VCaP (cell line): ENCODE data around the gene USP40.

ENCODE experiments used
- H3K27ac ChIP-seq: fragments of 450-650 bp; 2 replicates; pipeline ENCODE4 v1.5.1; 2017
- TF ChIP-seq, protein P1 (sequence below): fragments of 450-650 bp; conservative IDR thresholded peaks from 2 replicates; pipeline ENCODE4 v1.5.1; 2017; ENCODE audit warnings: mild to moderate bottlenecking, moderate library complexity

Gene USP40

DNA sequence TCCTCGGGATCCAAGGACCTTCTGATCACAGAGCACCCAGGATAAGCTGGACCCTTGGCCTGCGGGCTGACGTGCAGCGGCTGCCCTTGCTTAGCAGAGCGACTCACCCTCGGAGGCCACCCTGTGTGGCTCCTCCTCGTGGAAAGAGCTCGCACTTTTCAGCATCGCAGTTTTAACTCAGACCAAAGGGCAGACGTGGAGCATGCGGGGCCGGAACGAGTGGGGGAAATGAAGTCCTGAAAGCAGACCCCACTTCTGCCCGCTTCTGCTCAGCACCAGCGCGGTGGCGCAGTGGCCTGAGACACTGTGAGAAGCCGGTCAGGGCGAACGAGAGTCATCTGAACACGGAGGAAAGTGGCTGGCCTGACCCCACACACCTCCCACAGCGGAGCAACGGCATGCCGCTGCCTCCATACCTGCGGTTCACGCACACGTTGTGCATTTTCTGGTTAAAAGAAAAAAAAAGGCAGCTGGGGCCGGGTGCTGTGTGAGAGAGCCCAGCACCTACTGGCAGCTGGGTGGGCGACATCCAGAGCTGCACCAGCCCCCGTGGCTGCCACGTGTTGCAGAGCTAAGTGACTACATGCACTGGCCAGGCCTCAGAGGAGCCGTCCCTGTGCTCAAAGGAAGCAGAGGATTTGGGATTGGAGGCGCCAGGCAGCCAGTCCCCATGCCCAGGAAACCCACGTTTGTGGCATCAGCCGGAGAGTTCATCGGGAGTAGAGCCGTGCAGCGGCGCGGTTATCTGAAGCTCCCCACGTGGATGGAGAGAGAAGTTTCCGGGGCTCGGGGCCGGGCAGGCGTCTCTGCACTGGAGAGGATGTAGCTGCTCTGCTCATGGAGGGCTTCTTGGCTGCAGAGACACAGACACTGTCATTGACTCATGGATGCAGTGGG lies 89.7 kb downstream of the USP40 start:
- TF ChIP-seq, protein P1, sequence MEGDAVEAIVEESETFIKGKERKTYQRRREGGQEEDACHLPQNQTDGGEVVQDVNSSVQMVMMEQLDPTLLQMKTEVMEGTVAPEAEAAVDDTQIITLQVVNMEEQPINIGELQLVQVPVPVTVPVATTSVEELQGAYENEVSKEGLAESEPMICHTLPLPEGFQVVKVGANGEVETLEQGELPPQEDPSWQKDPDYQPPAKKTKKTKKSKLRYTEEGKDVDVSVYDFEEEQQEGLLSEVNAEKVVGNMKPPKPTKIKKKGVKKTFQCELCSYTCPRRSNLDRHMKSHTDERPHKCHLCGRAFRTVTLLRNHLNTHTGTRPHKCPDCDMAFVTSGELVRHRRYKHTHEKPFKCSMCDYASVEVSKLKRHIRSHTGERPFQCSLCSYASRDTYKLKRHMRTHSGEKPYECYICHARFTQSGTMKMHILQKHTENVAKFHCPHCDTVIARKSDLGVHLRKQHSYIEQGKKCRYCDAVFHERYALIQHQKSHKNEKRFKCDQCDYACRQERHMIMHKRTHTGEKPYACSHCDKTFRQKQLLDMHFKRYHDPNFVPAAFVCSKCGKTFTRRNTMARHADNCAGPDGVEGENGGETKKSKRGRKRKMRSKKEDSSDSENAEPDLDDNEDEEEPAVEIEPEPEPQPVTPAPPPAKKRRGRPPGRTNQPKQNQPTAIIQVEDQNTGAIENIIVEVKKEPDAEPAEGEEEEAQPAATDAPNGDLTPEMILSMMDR: no peak
- peak overlapping the region; percentile 11; the same call in 1 of the 2 replicates for H3K27ac ChIP-seq

DNA sequence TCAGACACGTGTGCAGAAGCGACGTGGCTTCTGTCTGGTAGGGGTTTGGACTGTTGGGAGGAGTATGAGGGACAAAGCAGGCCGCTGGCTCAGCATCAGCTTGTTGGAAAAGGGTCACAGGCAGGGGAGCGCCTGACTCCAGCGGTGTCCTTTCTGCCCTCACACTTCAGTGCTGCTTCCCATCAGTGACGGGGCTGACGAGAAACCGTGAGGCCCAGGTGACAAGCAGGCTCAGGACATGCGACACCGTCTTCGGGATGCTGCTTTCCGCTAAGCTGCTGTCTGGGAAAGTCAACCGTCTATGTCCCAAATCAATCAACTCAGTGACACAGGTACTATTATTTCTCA lies 90.5 kb downstream of the USP40 start:
- no peak overlapping the region for H3K27ac ChIP-seq
- TF ChIP-seq, protein P1: no peak

DNA sequence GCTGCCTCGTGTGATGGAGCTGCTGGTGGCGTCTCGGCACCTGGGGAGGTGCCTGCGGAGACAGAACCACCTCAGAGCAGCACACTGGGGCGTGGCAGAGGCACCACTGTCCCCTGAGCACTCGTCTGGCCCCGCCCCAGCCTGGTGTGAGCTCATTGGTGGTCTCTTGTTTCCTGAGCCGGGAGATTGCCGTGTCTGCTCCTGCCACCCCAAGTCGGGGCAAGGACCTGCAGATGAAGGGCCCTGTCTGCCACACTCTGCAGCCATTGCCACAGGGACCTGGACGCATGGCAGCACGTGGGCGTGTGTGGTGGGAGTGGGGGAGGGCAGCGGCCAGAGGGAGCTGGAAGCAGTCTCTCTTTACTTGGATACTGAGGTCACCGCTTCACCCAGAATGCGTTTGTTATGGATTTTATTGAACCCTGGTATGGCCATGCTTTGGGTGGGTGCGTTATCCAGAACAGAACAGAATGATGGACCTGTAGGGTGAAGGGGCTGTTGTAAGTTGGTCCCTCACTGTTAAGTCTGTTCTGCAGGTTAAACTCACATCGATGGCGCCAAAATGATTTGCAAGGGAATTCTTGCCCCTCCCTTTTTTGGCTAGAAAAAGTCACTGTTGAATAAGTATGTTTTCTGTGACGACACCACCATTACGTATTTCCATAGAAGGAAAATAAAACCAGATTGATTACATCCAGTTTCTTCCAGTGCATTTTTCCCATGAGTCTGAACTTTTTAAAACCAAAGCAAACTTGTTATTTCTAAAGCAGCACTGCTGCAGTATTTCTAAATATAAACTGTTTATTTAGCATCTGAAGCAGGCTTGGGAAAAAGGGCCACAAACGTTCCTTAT lies 92.0 kb downstream of the USP40 start:
- TF ChIP-seq, protein P1: no peak
- no peak overlapping the region for H3K27ac ChIP-seq

DNA sequence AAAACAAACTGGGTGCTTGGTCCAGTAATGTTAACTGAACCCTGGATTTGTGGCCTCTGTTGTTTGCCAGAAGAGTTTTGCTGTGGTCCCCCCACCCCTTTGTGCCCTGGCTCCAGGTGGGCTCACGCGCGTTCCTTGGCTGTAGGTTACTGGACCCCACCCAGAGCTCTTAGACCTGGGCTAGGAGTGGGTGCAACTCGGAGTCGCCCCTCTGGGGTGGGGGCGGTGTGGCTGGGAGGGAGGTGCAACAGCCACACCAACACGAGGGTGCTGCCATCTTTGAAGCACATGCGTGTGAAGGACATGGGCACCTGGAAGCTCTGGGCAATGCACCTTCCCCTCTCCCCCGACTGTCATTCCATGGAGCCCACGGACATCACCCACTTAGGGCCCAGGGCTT lies 92.7 kb downstream of the USP40 start:
- no peak overlapping the region for H3K27ac ChIP-seq
- TF ChIP-seq, protein P1: no peak

DNA sequence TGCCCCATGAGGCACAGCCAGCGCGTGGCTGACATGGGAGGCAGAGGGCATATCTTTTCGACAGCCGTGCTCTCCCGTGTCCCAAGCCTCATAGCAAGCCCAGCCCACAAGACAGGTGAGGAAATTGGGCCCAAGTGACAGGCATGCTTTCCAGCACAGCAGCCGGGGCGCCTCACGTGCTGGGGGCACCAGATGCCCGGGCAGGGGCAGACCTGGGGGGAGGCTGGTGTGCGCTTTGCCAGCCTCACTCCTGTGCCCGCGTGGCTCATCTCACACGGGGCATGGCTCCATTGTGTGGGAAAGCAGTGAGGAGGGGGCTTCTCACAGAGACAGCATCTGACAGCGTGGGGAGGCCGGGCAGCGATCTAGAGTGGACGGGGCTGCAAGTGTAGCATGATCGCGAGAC lies 93.2 kb downstream of the USP40 start:
- TF ChIP-seq, protein P1: no peak
- H3K27ac ChIP-seq: no peak overlapping the region

DNA sequence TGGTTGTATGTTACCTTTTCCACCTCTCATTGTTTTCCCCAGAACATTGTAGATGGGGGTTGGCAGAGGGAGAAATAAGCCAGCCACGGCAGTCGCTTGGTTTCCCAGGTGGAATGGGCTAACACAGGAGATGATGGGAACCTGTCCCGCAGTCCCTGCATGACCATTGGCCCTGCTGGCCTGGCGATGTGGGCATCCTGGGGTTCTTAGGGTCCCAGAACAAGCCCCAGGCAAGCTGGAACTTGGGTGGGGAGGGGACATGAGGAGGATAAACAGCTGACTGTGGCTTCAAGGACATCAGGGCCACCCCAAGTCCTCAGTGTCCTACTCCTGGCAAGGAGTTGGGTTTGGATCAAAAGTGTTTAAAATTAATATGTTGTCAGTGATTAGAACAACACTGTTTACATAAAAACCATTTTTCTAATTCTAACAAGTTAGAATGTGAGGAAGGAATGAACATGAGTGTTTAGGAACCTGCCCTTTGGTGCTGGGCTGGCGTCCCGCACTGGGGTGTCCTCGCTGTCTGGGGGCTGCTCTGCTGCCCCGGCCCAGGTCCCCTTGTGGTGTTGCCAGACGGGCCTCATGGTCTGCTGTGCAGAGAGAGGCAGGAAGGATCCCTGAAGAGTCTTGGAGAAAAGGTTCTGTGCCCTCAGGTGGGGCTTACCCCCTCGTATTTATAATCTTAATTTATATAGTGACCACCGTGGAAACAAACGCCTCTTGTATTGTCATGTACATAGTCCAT lies 95.1 kb downstream of the USP40 start:
- TF ChIP-seq, protein P1: no peak

DNA sequence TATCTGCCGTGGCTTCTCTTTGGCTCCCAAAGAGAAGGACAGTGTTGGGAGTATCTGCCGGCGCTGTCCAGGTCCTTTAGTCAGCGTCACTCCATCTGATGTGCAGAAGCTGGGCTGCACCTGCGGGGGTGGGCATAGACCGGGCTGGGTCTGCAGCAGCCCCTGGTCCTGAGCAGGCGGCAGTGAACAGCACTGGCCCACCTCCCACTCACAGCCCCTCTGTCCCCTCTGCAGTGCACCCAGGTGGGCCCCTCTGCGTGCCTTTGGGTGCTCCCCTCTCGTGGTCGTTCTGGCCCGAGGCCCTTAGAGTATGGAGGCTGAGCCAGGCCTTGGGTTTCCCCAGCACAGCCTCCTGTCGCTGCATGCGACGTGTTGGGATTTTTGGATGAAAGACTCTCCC lies 95.7 kb downstream of the USP40 start:
- TF ChIP-seq, protein P1: no peak
- H3K27ac ChIP-seq: no peak overlapping the region

More for the DNA sequence above, 95.1 kb downstream of the USP40 start:
- no peak overlapping the region for H3K27ac ChIP-seq
